ENCODE measurements around the gene RUNX1.

DNA sequence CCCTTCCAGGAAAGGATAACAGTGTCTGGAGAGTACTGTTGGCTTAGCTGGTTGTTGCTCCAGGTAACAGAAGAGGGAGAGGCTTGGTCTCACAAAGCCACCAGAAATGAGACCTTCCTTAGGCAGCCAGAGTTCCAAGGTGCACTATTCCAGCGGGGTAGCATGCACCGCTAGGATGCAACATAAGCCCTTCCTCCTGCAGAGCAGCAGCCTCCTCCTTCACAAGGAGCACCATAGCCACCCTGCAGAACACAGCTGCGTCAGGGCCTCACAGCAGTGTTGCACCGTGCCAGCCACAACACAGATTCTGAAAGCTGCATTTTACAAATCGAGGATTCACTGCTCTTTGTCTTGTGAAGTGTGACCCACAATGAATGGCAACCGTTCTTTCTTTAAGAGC, 238.3 kb downstream of the RUNX1 start:
- TF ChIP-seq, protein P1, sequence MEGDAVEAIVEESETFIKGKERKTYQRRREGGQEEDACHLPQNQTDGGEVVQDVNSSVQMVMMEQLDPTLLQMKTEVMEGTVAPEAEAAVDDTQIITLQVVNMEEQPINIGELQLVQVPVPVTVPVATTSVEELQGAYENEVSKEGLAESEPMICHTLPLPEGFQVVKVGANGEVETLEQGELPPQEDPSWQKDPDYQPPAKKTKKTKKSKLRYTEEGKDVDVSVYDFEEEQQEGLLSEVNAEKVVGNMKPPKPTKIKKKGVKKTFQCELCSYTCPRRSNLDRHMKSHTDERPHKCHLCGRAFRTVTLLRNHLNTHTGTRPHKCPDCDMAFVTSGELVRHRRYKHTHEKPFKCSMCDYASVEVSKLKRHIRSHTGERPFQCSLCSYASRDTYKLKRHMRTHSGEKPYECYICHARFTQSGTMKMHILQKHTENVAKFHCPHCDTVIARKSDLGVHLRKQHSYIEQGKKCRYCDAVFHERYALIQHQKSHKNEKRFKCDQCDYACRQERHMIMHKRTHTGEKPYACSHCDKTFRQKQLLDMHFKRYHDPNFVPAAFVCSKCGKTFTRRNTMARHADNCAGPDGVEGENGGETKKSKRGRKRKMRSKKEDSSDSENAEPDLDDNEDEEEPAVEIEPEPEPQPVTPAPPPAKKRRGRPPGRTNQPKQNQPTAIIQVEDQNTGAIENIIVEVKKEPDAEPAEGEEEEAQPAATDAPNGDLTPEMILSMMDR (IDR thresholded peaks at IDR 0.05 in 8 of 11, conservative IDR thresholded peaks at IDR 0.05 in 3 of 11) = no peak
- no peak for TF ChIP-seq POLR2A (IDR thresholded peaks at IDR 0.05)

All from spleen (tissue), 7 donors.